Activated CD8-positive, alpha-beta memory T cell treated with anti-CD3 and anti-CD28 coated beads for 1 hour (primary cell): ENCODE data around the gene SLC17A7.
"Not testable (repeated sequence)": the region's sequence is repeated elsewhere in the genome, so short reads cannot be mapped to it uniquely, and the experiment has no call there.

ENCODE experiments used
- DNase-seq, 2 donors: peaks; one replicate each; pipeline ENCODE4 v3.0.0-alpha.2; 2020; ENCODE audit warnings: low read depth in 1 of 2; ENCODE audit errors: extremely low read depth in 1 of 2

SLC17A7 gene

GRCh38 chr19:49441210-49441959 lies at the start of gene SLC17A7:
Gene SLC17A7 (minus strand): TSS chr19:49441527. CDS start chr19:49441379, 148 bp downstream.
- no peak for DNase-seq

- no peak for DNase-seq
Measured at GRCh38 chr19:49490287-49491029, 49.1 kb upstream of the SLC17A7 start.

- no peak for DNase-seq
Measured at GRCh38 chr19:49489601-49490167, 48.4 kb upstream of the SLC17A7 start.

GRCh38 chr19:49488863-49489537 lies 47.7 kb upstream of the SLC17A7 start:
- no peak for DNase-seq

- no peak for DNase-seq
Measured at GRCh38 chr19:49488046-49488862, 46.9 kb upstream of the SLC17A7 start.

GRCh38 chr19:49487277-49488045 lies 46.1 kb upstream of the SLC17A7 start, which contains the start of gene RPL13A:
Gene RPL13A (plus strand): TSS chr19:49487608. CDS start chr19:49487630, 22 bp downstream.
- peak; percentile 99 for DNase-seq

- no peak for DNase-seq
Measured at GRCh38 chr19:49486710-49487276, 45.5 kb upstream of the SLC17A7 start.

GRCh38 chr19:49486232-49486631 lies 44.9 kb upstream of the SLC17A7 start:
- DNase-seq: no peak

GRCh38 chr19:49481020-49481683 lies 39.8 kb upstream of the SLC17A7 start:
- no peak for DNase-seq

GRCh38 chr19:49479975-49480628 lies 38.8 kb upstream of the SLC17A7 start:
- DNase-seq: no peak

- no peak for DNase-seq
Measured at GRCh38 chr19:49475995-49476880, 34.9 kb upstream of the SLC17A7 start.

- DNase-seq: no peak
Measured at GRCh38 chr19:49475191-49475917, 34.0 kb upstream of the SLC17A7 start.

GRCh38 chr19:49474542-49474924 lies 33.2 kb upstream of the SLC17A7 start:
- DNase-seq: no peak

GRCh38 chr19:49473868-49474541 lies 32.7 kb upstream of the SLC17A7 start, which contains the start of gene FLT3LG:
Gene FLT3LG (plus strand): TSS chr19:49474215. CDS start chr19:49474640, 425 bp downstream.
- peak; percentile 82 to 87 for DNase-seq

GRCh38 chr19:49473501-49473867 lies 32.2 kb upstream of the SLC17A7 start:
- DNase-seq: not testable (repeated sequence)

- no peak for DNase-seq
Measured at GRCh38 chr19:49472936-49473335, 31.6 kb upstream of the SLC17A7 start.
